Gastrocnemius medialis (tissue), 4 donors: ENCODE results near the gene WWOX.

Experiments used
- POLR2A ChIP-seq, 2 donors: fragments of 450-650 bp; IDR thresholded peaks; one replicate each; pipeline ENCODE4 v1.6.1; 2017; ENCODE audit warnings: antibody characterized with exemption in 2 of 2, mild to moderate bottlenecking in 2 of 2, moderate library complexity in 2 of 2
- TF ChIP-seq, protein P1 (sequence below), 5 experiments: fragments of 450-650 bp in 3 of 5; fragments of 200-600 bp in 2 of 5; sonication (generic) in 2 of 5; IDR thresholded peaks in 4 of 5; conservative IDR thresholded peaks in 1 of 5; 1 replicate in 4 of 5; 2 replicates in 1 of 5; pipeline ENCODE4 v1.5.1; 2016 to 2019; ENCODE audit warnings: antibody characterized with exemption in 5 of 5, mild to moderate bottlenecking in 3 of 5, moderate library complexity in 3 of 5

DNA sequence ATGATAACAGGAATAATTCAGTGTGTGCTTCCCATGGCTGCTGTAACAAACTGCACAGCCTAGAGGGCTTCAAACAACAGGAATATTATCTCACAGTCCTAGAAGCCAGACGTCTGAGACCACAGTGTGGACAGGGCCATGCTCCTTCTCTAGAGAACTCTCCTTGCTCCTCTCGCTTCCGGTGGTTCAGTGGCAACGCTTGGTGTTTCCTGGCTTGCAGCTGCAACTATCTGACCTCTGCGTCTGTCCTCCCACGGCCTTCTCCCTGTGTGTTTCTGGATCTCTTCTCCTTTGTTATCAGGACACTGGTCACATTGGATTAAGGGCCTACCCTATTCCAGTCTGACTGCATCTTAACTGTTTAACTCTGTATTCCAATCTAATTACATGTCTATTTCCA is 1086.7 kb downstream of the WWOX start:
- TF ChIP-seq, protein P1, sequence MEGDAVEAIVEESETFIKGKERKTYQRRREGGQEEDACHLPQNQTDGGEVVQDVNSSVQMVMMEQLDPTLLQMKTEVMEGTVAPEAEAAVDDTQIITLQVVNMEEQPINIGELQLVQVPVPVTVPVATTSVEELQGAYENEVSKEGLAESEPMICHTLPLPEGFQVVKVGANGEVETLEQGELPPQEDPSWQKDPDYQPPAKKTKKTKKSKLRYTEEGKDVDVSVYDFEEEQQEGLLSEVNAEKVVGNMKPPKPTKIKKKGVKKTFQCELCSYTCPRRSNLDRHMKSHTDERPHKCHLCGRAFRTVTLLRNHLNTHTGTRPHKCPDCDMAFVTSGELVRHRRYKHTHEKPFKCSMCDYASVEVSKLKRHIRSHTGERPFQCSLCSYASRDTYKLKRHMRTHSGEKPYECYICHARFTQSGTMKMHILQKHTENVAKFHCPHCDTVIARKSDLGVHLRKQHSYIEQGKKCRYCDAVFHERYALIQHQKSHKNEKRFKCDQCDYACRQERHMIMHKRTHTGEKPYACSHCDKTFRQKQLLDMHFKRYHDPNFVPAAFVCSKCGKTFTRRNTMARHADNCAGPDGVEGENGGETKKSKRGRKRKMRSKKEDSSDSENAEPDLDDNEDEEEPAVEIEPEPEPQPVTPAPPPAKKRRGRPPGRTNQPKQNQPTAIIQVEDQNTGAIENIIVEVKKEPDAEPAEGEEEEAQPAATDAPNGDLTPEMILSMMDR (IDR thresholded peaks at IDR 0.05 in 4 of 5, conservative IDR thresholded peaks at IDR 0.05 in 1 of 5), result no peak
- TF ChIP-seq POLR2A (IDR thresholded peaks at IDR 0.05), result no peak
